ENCODE measurements around the gene INSM1. TPM values are rescaled to one million over a fixed set of nuclear protein-coding genes. Genes with fewer than 3 reads are reported as not detected.
"Not testable (repeated sequence)": the region's sequence is repeated elsewhere in the genome, so short reads cannot be mapped to it uniquely, and the experiment has no call there.

The INSM1 gene
- total RNA-seq, 1 experiment from 2014 or later: 0.05 TPM

DNA sequence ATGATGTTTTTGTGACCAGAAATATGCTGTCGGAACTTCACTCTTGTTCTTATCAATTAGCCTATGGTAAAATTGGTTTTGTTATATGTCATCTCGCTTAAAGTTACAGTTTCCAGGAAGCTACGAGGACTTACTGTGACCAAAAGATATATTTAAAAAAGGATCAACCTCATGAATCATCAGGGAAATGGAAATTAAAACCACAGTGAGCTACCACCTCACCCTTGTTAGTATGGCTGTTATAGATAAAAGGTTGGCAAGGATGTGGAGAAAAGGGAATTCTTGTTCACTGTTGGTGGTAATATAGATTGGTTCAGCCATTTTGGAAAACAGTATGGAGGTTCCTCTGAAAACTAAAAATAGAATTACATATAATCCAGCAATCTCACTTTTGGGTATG is 14.3 kb upstream of the INSM1 start:
- DNase-seq (ENCODE audit: low read depth, low spot score) (no peak), ATAC-seq (no peak)
- ChIA-PET POLR2A (no interaction called here), CTCF (no interaction called here)
- intact Hi-C loops (cut with micrococcal nuclease; ENCODE audit: unreplicated experiment): no loop called here
- Histone ChIP-seq H3K4me3 (ENCODE audit: low read depth in 2 of 2, low read length in 2 of 2) (no peak overlapping the region), H3K27me3 (ENCODE audit: control insufficient read depth, insufficient read depth, low read length) (no peaks in the 10 kb centered on the region), H3K36me3 (ENCODE audit: control insufficient read depth, insufficient read depth, low read length) (no peaks in the 10 kb centered on the region), H3K27ac (ENCODE audit: low read length) (no peak overlapping the region), H3K4me1 (ENCODE audit: control insufficient read depth, insufficient read depth, low read length) (no peaks in the 10 kb centered on the region), H3K9me3 (ENCODE audit: control insufficient read depth, insufficient read depth, low read depth, low read length) (no peaks in the 10 kb centered on the region)
- in situ Hi-C loops (cut with HindIII; ENCODE audit: low pct_unique_long_range_greater_than_20kb, low sequenced_read_pairs): no loop called here
- BruUV-seq (replicated peaks): no TSS peak
- TF ChIP-seq TCF7L2 (IDR thresholded peaks at IDR 0.05; ENCODE audit: low read depth, low read length) (no peak), POLR2AphosphoS5 (IDR thresholded peaks at IDR 0.05; ENCODE audit: low read depth, low read length) (no peak), SIN3A (IDR thresholded peaks at IDR 0.05; ENCODE audit: borderline replicate concordance, insufficient read depth, low read depth, low read length) (no peak)
- TF ChIP-seq, protein P1, sequence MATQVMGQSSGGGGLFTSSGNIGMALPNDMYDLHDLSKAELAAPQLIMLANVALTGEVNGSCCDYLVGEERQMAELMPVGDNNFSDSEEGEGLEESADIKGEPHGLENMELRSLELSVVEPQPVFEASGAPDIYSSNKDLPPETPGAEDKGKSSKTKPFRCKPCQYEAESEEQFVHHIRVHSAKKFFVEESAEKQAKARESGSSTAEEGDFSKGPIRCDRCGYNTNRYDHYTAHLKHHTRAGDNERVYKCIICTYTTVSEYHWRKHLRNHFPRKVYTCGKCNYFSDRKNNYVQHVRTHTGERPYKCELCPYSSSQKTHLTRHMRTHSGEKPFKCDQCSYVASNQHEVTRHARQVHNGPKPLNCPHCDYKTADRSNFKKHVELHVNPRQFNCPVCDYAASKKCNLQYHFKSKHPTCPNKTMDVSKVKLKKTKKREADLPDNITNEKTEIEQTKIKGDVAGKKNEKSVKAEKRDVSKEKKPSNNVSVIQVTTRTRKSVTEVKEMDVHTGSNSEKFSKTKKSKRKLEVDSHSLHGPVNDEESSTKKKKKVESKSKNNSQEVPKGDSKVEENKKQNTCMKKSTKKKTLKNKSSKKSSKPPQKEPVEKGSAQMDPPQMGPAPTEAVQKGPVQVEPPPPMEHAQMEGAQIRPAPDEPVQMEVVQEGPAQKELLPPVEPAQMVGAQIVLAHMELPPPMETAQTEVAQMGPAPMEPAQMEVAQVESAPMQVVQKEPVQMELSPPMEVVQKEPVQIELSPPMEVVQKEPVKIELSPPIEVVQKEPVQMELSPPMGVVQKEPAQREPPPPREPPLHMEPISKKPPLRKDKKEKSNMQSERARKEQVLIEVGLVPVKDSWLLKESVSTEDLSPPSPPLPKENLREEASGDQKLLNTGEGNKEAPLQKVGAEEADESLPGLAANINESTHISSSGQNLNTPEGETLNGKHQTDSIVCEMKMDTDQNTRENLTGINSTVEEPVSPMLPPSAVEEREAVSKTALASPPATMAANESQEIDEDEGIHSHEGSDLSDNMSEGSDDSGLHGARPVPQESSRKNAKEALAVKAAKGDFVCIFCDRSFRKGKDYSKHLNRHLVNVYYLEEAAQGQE (IDR thresholded peaks at IDR 0.05; ENCODE audit: insufficient read depth in 1 of 2, low read depth in 2 of 2, low read length in 1 of 2): no peak
- TF ChIP-seq, protein P2, sequence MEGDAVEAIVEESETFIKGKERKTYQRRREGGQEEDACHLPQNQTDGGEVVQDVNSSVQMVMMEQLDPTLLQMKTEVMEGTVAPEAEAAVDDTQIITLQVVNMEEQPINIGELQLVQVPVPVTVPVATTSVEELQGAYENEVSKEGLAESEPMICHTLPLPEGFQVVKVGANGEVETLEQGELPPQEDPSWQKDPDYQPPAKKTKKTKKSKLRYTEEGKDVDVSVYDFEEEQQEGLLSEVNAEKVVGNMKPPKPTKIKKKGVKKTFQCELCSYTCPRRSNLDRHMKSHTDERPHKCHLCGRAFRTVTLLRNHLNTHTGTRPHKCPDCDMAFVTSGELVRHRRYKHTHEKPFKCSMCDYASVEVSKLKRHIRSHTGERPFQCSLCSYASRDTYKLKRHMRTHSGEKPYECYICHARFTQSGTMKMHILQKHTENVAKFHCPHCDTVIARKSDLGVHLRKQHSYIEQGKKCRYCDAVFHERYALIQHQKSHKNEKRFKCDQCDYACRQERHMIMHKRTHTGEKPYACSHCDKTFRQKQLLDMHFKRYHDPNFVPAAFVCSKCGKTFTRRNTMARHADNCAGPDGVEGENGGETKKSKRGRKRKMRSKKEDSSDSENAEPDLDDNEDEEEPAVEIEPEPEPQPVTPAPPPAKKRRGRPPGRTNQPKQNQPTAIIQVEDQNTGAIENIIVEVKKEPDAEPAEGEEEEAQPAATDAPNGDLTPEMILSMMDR (IDR thresholded peaks at IDR 0.05): no peak

DNA sequence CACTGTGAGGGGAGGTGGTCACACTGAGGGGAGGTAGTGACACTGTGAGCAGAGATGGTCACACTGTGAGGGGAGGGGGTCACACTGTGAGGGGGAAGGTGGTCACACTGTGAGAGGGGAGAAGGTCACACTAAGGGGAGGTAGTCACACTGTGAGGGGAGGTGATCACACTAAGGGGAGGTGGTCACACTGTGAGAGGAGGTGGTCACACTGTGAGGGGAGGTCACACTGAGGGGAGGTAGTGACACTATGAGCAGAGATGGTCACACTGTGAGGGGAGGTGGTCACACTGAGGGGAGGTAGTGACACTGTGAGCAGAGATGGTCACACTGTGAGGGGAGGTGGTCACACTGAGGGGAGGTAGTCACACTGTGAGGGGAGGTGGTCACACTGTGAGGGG is 12.4 kb upstream of the INSM1 start:
- intact Hi-C loops (cut with micrococcal nuclease; ENCODE audit: unreplicated experiment); H3K9me3 ChIP-seq (ENCODE audit: control insufficient read depth, insufficient read depth, low read depth, low read length); H3K36me3 ChIP-seq (ENCODE audit: control insufficient read depth, insufficient read depth, low read length); H3K4me3 ChIP-seq (ENCODE audit: low read depth in 2 of 2, low read length in 2 of 2); POLR2A ChIA-PET; H3K27me3 ChIP-seq (ENCODE audit: control insufficient read depth, insufficient read depth, low read length); in situ Hi-C loops (cut with HindIII; ENCODE audit: low pct_unique_long_range_greater_than_20kb, low sequenced_read_pairs); CTCF ChIA-PET; H3K27ac ChIP-seq (ENCODE audit: low read length); DNase-seq (ENCODE audit: low read depth, low spot score); ATAC-seq; H3K4me1 ChIP-seq (ENCODE audit: control insufficient read depth, insufficient read depth, low read length); BruUV-seq (replicated peaks): not testable (repeated sequence)

DNA sequence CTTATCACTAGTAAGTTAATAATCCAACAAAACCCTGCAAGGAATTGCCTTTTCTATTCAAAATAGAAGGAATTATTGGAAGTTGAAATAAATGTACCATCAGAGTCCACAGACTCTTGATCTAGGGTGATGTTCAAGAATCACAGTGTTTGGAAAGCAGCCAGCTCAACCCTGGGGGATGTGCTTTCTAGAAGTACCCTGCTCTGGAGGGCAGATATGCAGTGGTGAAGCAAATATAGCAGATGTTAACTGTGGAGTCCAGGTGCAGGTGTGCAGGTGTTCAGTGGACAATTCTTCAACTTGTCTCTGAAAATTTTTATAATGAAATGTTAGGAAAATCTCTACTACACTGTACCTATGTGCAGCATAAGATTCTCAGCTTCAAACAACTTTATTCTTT is 9.1 kb upstream of the INSM1 start:
- no peaks in the 10 kb centered on the region for H3K9me3 ChIP-seq (ENCODE audit: control insufficient read depth, insufficient read depth, low read depth, low read length)
- peaks cover 24% of the 10 kb centered on the region for H3K27me3 ChIP-seq (ENCODE audit: control insufficient read depth, insufficient read depth, low read length)
- ATAC-seq (no peak), DNase-seq (ENCODE audit: low read depth, low spot score) (no peak)
- TF ChIP-seq, protein P1 (IDR thresholded peaks at IDR 0.05; ENCODE audit: insufficient read depth in 1 of 2, low read depth in 2 of 2, low read length in 1 of 2): no peak
- TF ChIP-seq SIN3A (IDR thresholded peaks at IDR 0.05; ENCODE audit: borderline replicate concordance, insufficient read depth, low read depth, low read length) (no peak), TCF7L2 (IDR thresholded peaks at IDR 0.05; ENCODE audit: low read depth, low read length) (no peak), POLR2AphosphoS5 (IDR thresholded peaks at IDR 0.05; ENCODE audit: low read depth, low read length) (no peak)
- TF ChIP-seq, protein P2 (IDR thresholded peaks at IDR 0.05): no peak
- H3K36me3 ChIP-seq (ENCODE audit: control insufficient read depth, insufficient read depth, low read length): no peaks in the 10 kb centered on the region
- no peaks in the 10 kb centered on the region for H3K4me1 ChIP-seq (ENCODE audit: control insufficient read depth, insufficient read depth, low read length)
- no peak overlapping the region for H3K27ac ChIP-seq (ENCODE audit: low read length)
- no TSS peak for BruUV-seq (replicated peaks)
- ChIA-PET CTCF (no interaction called here), POLR2A (interaction anchor here (0.6 kb wide), 1 partner anchor 1745 kb away, joined by 3 read pairs; no protein-coding TSS in a partner anchor)
- intact Hi-C loops (cut with micrococcal nuclease; ENCODE audit: unreplicated experiment) (no loop called here), in situ Hi-C loops (cut with HindIII; ENCODE audit: low pct_unique_long_range_greater_than_20kb, low sequenced_read_pairs) (no loop called here)
- no peak overlapping the region for H3K4me3 ChIP-seq (ENCODE audit: low read depth in 2 of 2, low read length in 2 of 2)
